ENCODE results near the gene MX2.

DNA sequence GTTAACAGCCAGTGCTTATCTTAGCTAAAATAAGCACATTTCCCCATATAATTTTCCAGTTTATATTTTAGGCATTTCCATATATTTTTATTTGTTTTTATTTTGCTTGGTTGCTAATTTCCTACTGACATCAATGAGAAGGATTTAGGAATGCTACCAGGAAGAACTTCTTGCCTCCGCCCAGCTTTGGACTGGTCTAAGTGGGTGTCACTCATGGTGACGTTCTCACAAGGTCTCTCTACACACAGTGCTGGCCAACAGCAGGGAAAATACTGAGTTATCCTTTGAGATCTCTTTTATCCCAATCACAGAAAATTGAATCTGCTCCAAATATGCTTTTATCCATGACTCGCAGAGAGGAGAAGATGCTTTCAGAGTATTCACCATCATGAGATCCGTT lies 77.4 kb downstream of the MX2 start:
- TF ChIP-seq POLR2A (IDR thresholded peaks at IDR 0.05; ENCODE audit: low read length): no peak
- TF ChIP-seq GATA1 (IDR thresholded peaks at IDR 0.05; ENCODE audit: low read depth, low read length): no peak

Measured in erythroblast (primary cell).